SK-N-SH (cell line): Measurements from ENCODE around the gene WWOX.

Experiments used
- EP300 ChIP-seq, 2 experiments: IDR thresholded peaks; 2 replicates each; pipeline versions ENCODE4 v1.4.0 to v1.6.1; 2012; ENCODE audit warnings: borderline replicate concordance in 1 of 2, low read depth in 1 of 2, low read length in 1 of 2
- EZH2phosphoT487 ChIP-seq: fragments of 200-600 bp; sonication (generic); IDR thresholded peaks from 2 replicates; pipeline ENCODE4 v1.6.1; 2017; ENCODE audit warnings: low read depth, mixed run types, mild to moderate bottlenecking, antibody characterized with exemption, moderate library complexity, borderline replicate concordance
- FOXM1 ChIP-seq: IDR thresholded peaks from 2 replicates; pipeline ENCODE4 v1.4.0; 2012; ENCODE audit warnings: low read depth, mild to moderate bottlenecking
- GABPA ChIP-seq: IDR thresholded peaks from 2 replicates; pipeline ENCODE4 v1.4.0; 2012; ENCODE audit warnings: low read depth, mild to moderate bottlenecking
- POLR2AphosphoS5 ChIP-seq: IDR thresholded peaks from 2 replicates; pipeline ENCODE4 v1.6.1; 2012; ENCODE audit warnings: low read depth, low read length
- RCOR1 ChIP-seq: fragments of 150-350 bp; IDR thresholded peaks from 2 replicates; pipeline ENCODE4 v1.6.1; 2017; ENCODE audit warnings: antibody characterized with exemption, low read length
- SIN3A ChIP-seq: IDR thresholded peaks from 2 replicates; pipeline ENCODE4 v1.6.1; 2012; ENCODE audit warnings: low read depth, mild to moderate bottlenecking, low read length, moderate library complexity, borderline replicate concordance
- SMC3 ChIP-seq: IDR thresholded peaks from 2 replicates; pipeline ENCODE4 v1.6.1; 2012; ENCODE audit warnings: low read depth, low read length, improper control_type of control experiment
- TCF12 ChIP-seq: IDR thresholded peaks from 2 replicates; pipeline ENCODE4 v1.4.0; 2012
- USF2 ChIP-seq: fragments of 150-350 bp; IDR thresholded peaks from 2 replicates; pipeline ENCODE4 v1.6.1; 2017; ENCODE audit warnings: antibody characterized with exemption, low read length, low read depth, borderline replicate concordance
- YY1 ChIP-seq: IDR thresholded peaks from 2 replicates; pipeline ENCODE4 v1.4.0; 2012; ENCODE audit warnings: low read depth, mild to moderate bottlenecking
- TF ChIP-seq, protein P1 (sequence below): fragments of 200-600 bp; sonication (generic); IDR thresholded peaks from 2 replicates; pipeline ENCODE4 v1.6.1; 2017; ENCODE audit warnings: antibody characterized with exemption, mild to moderate bottlenecking, moderate library complexity
- TF ChIP-seq, protein P2 (sequence below): IDR thresholded peaks from 2 replicates; pipeline ENCODE4 v1.6.1; 2012; ENCODE audit warnings: mild to moderate bottlenecking, low read depth, low read length, moderate library complexity
- TF ChIP-seq, protein P3 (sequence below): IDR thresholded peaks from 2 replicates; pipeline ENCODE4; 2012

- TF ChIP-seq TCF12 (no peak), EP300 (IDR thresholded peaks at IDR 0.05; ENCODE audit: borderline replicate concordance in 1 of 2, low read depth in 1 of 2, low read length in 1 of 2) (no peak), USF2 (no peak), POLR2AphosphoS5 (no peak), GABPA (no peak), EZH2phosphoT487 (no peak), RCOR1 (no peak), SMC3 (no peak), FOXM1 (no peak), YY1 (no peak), SIN3A (no peak)
- TF ChIP-seq, protein P1, sequence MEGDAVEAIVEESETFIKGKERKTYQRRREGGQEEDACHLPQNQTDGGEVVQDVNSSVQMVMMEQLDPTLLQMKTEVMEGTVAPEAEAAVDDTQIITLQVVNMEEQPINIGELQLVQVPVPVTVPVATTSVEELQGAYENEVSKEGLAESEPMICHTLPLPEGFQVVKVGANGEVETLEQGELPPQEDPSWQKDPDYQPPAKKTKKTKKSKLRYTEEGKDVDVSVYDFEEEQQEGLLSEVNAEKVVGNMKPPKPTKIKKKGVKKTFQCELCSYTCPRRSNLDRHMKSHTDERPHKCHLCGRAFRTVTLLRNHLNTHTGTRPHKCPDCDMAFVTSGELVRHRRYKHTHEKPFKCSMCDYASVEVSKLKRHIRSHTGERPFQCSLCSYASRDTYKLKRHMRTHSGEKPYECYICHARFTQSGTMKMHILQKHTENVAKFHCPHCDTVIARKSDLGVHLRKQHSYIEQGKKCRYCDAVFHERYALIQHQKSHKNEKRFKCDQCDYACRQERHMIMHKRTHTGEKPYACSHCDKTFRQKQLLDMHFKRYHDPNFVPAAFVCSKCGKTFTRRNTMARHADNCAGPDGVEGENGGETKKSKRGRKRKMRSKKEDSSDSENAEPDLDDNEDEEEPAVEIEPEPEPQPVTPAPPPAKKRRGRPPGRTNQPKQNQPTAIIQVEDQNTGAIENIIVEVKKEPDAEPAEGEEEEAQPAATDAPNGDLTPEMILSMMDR, result no peak
- TF ChIP-seq, protein P2, sequence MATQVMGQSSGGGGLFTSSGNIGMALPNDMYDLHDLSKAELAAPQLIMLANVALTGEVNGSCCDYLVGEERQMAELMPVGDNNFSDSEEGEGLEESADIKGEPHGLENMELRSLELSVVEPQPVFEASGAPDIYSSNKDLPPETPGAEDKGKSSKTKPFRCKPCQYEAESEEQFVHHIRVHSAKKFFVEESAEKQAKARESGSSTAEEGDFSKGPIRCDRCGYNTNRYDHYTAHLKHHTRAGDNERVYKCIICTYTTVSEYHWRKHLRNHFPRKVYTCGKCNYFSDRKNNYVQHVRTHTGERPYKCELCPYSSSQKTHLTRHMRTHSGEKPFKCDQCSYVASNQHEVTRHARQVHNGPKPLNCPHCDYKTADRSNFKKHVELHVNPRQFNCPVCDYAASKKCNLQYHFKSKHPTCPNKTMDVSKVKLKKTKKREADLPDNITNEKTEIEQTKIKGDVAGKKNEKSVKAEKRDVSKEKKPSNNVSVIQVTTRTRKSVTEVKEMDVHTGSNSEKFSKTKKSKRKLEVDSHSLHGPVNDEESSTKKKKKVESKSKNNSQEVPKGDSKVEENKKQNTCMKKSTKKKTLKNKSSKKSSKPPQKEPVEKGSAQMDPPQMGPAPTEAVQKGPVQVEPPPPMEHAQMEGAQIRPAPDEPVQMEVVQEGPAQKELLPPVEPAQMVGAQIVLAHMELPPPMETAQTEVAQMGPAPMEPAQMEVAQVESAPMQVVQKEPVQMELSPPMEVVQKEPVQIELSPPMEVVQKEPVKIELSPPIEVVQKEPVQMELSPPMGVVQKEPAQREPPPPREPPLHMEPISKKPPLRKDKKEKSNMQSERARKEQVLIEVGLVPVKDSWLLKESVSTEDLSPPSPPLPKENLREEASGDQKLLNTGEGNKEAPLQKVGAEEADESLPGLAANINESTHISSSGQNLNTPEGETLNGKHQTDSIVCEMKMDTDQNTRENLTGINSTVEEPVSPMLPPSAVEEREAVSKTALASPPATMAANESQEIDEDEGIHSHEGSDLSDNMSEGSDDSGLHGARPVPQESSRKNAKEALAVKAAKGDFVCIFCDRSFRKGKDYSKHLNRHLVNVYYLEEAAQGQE, result no peak
- TF ChIP-seq, protein P3, sequence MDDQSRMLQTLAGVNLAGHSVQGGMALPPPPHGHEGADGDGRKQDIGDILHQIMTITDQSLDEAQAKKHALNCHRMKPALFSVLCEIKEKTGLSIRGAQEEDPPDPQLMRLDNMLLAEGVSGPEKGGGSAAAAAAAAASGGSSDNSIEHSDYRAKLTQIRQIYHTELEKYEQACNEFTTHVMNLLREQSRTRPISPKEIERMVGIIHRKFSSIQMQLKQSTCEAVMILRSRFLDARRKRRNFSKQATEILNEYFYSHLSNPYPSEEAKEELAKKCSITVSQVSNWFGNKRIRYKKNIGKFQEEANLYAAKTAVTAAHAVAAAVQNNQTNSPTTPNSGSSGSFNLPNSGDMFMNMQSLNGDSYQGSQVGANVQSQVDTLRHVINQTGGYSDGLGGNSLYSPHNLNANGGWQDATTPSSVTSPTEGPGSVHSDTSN, result no peak
These were observed 510.2 kb downstream of the WWOX start for GRCh38 chr16:78609402-78610274.
